HG02798 (cell line): ENCODE results near the gene NASP.

Experiments used
- ATAC-seq: cut with Tn5 transposase; IDR thresholded peaks from one replicate; pipeline ENCODE4 v1.9.1; 2021; ENCODE audit warnings: mild to moderate bottlenecking; ENCODE audit not compliant: unreplicated experiment, poor library complexity

NASP gene

DNA sequence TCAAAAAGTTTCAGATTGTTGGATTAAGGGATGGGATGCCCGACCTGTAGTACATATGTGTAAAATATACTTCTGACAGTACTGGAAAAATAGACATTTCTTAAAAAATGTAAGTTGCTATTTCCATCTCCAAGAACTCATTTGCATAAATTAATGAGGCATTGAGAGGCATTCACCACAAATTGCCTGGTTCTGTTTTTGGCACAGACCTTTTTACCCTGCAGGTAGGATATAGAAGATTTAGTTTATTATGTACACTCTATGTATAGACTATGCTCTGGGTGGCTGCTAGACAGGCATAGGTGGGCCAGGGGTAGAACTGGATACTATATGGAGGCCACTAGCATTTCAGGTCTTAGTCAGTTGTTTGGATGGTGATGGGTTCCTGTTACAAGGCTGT lies 32.0 kb downstream of the NASP start:
- ATAC-seq: no peak

DNA sequence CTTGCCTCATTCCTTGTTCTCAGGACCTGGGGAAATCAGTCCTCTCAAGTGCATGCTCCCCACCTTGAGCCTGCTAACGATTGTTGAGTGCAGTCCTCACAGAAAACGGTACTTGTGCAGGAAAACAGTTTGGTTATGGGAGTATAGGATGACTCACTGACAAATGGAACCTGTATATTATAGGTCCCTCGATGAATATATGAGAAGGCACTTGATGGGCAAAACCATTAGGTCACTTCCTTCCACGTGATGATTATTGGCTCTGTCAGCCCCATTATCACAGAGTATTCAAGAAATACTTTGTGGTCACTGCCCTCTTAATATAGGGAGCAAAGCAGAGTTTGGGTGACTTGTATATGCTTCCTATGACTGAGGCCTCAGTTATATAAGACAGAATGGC lies 33.8 kb downstream of the NASP start:
- no peak for ATAC-seq

DNA sequence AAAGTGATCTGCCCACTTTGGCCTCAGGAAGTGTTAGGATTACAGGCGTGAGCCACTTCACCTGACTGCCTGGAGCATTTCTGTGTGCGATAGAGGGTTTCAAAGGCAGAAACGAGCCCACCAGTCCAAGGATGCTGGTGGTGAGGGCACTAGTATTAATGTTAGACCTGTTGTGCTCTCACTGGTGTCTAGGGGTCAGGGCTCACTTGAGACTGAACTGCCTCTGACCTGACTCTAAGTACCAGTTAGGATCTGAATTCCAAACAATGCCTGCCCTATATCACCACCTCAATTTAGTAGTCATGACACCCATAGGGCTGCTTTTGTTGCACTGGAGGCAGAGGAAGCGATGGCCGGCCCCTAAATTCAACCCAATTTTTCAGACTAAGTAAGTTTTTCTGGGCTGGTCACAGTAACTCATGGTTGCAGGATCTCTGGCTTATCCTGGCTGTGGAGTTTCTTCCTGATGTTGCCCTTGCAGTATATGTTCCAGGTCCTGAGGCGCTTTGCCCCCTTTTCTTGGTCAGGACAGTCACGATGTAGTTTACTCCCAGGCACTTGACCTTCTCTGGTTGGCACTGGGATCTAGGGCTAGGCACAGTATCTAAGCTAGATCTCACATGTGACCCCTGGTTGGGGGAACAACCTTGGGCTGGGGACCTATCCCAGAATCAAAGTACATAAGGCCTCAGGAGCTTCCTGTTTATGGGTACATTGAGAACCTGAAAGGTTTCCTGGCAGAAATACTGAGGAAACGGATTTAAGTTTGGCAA lies 35.5 kb downstream of the NASP start:
- ATAC-seq: no peak

DNA sequence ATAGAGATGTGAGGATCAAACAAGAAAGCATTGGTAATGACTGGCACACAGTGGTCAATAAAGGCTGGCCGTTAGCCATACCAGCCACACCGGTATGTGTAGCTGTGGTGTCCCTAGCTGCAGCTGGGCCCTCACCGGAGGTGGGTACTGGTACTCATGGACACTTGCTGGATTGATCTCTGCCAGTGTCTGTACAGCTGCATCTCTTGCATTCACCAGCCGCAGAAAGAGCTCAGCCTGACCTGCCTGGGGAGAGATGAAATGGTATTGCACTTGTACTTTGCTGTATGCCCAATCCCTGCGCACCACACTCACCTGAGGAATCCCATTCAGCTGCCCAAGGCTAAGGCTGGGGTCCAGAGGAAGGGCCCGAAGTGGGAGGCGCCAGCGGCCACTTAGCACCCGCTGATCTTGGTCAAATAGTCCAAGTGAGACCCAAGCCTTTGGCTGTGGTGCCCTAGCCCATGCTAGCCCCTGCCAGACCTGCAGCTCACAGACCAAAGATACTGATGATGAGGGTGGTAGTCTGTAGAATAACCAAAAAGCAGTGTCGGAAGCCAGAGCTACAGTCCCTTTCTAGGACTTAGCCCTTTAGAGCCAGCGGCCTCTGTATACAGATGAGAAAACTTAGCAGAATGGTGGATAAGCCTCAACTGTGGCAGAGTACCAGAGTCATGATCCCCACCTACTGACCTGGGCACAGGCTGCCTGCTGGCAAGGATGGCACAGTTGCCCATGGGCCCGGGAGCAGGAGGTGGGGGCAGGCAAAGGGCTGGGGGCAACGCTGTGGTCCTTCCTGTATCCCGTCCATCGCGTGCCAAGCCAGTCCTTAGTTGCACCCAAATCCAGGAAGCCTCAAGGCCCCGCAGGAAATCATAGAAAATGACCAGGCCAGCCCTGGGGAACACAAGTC lies 37.0 kb downstream of the NASP start:
- ATAC-seq: no peak

DNA sequence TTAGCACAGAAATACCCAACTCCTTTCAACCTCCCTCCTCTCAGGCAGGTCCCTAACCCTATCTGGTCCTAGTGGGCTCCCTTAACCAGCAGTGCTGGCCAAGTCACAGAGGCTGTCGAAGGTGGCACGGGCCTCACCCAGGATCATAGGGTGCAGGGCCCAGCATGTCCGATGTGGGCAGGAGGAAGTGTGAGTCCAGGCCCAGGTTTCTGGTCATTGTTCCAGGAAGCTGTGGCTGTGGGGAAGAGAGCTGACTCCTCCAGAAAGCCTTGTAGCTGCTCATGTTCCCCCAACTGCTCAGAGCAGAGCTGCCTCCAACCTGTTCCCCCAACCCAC lies 37.6 kb downstream of the NASP start:
- no peak for ATAC-seq

DNA sequence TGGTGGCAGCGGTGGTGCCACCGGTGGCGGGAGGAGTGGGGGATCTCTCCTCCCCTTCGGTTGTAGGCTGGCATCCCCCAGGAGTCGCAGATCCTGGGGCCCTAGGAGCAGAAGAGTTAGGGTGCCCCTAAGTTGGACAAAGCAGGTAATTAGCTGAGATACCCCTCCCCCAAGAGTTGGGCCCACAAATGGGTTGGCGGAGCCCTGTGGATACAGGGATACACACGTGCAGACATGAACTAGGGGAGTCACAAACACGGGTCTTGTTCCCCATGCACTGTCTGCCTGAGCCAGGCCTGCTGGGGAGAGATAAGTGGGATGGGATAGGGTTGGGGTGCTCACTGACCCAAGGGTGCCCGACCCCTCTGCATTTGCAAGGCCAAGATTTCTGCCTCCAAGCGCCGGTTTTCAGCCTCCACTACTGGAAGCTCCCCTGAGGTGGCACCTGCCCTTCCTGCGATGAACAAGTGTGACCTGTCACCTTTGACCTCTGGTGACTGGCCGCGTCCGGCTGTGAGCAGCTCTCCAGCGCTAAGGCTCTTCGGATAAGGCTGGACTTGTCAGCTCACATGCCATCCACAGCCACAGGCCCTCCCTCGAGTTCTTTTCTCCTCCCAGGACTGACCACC lies 38.2 kb downstream of the NASP start:
- ATAC-seq: no peak

DNA sequence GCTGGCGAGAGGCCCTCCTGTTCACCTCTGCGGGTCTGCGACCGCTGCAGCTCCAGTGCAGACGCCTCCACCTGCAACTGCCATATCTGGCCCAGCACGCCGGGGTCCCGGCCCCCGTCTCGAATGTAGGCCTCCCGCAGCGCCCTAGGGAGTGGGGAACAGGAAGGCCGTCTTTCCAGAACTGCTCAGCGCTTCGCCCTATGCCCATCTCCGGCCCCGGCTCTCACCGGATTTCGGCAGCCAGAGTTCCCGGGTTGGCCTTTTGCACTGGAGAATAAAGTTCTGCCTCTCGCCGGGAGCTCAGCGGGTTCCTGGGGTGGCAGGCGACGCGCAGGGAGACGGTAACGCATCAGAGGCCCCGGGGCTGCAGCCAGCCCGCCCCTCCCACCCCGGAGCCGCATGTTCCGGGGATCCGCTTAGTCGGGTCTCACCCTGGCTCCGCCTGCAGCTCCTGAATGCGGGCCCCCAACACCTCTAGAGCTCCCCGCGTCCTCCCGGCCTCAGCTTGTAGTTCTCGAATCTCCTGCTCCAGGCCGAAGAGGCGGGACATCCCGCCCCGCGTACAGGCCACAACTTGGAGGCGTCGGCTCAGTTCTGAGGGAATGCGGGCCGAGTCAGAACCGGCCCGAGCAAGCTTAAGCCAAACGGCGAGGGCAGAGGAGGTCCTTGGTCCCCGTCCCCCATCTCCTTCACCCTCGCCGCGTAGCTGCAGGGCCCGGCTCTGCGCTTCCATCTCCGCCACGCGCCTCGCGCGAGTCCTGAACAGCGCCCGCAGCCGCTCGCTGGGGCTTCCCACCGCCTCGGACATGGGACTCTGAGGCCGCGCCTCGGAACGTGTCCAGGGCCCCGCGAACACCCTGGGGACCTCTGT lies 38.9 kb downstream of the NASP start:
- ATAC-seq: no peak

DNA sequence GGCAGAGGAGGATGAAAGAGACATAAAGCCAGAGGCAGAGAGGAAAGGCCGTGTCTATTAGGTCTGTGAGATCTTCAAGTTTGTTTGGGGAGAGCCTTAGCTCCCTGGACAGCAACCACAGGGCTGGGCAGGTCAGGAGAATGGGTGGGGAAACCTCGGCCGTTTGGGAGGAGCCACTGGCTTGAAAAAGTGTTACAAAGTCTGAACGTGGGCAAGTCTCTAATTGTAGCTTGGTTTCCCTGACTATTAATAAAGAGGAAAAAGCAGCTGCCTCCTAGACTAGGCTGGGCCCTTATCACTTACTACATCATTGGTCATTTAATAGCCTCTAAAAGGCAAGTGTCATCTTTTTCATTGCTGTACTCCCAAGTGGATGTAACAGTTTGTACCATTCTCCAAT lies 40.1 kb downstream of the NASP start, which contains the start of gene CCDC17:
TSS of gene CCDC17 (minus strand) at position 83 of the 400 bp plus-strand sequence. CDS start 145 bp downstream, outside the sequence.
- ATAC-seq: no peak

DNA sequence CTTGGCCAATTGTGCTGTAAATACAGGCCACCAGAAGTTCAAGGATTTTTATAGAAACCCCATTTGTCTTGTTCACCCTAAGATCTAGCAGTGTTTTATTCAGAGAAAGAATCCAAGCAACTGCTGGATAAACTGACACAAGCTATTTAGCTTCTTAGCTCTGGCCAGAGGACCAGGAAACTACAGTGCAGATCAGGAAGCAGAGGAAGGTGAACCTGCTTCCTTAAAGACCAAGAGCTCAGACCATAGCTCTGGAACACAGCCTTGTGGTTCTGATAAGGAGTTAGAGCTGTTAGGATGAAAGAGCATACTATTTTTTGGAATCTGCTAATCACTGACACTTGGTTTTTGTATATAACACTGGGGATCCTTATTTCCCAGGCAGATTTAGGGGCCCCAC lies 45.2 kb downstream of the NASP start:
- no peak for ATAC-seq

DNA sequence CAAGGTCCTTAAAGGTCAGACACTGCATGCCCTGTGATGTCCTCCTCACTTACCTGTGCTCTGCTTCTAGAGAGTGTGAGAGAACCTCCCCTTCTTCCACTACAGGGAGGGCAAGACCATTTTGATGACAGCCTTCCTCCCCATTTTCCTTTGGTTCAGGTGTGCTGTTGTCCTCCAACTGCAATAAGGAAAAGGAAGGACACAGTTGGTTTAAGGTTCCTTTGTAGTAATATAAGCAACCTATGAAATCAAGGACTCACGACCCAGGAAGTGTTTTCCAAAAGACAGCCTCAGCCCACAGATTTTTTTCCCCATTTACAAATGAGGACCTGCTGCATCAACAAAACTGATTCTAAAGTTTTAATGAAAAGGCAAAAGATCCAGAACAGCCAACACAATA lies 46.6 kb downstream of the NASP start:
- ATAC-seq: no peak

DNA sequence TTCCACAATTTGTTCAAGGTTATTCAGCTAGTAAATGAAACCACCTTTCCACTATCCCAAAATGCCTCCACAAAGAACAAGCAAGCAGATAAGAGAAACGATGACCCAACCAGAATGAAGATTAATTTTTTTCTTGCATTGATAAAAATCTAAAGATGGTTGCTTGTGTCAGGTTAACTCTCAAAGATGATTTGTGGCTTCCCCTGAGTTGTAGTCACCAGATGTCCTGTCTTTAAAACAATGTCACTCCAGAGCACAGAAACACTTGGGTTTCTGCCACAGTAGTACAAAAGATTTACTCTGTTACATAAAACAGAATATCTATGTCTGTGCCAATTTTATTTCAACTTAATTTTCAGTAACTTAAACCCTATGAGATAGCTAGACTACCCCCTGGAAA lies 51.4 kb downstream of the NASP start:
- ATAC-seq: no peak

DNA sequence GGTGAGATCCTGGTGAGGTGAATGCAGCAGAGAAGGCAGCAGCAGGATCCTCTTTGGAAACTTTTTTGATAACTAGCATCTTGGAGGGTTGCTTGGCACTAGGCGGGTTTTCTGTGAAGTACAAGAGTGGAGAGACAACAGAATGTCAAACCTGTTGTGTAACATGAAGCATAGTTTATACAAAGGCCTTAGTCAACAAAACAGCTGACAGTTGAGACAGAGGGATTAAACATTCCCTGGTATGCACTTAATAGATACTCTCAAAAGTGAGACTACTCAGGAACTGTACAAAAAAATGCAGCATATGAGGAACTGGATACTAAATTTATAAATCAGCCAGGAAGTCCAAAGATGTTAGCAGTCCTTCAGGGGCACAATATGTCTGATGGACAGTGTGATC lies 56.5 kb downstream of the NASP start:
- no peak for ATAC-seq

DNA sequence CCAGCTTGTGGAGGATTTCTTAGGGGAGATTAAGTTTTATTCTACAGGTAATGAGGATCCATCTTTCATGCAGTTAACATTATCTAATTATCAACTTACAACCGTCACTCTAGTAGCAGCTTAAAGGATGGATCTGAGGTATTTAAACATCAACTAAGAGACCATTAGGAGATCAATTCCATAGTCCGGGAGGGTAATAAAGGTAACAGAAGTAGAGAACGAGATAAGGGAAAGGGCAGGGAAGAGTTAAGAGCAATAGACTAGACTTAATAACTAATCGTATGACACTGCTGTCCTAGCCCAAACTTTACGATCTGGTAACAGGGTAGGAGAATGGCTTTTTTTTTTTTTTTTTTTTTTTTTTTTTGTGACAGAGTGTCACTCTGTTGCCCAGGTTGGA lies 59.5 kb downstream of the NASP start:
- ATAC-seq: no peak

DNA sequence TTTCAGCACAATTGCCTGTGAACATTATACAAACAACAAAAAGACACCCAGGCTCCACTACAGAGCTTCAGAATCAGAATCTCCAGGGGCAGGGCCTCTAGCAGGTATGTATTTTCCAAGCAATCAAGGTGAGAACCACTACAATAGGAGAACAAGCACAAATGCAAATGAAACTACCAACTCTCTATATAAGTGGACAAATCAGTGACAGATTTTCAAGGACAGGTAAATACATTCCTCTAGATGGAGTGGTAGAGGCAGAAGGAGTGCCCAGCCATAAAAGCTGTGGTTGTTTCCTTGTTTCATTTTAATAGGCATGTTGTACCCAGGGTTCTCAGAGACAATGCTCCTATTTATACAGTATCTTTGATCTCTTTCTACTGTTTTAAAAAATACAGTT lies 60.1 kb downstream of the NASP start:
- ATAC-seq: no peak

DNA sequence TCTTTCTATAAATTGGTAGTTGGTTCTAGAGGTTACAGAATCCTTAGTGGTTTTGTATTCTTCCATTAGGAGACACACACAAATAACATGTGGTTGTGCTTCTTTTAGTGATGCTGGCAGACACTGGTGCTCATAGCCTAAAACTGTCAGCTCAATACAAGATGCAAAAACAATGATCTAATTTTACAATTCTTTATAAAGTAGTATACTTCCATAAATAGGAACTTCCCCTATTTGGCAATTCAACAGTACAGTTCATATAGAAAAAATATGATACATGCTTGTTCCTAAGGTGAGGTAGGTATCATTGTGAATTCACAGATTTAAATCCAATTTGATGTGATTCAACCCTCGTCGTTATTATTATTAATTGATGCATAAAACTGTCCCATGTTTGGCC lies 60.8 kb downstream of the NASP start:
- no peak for ATAC-seq

DNA sequence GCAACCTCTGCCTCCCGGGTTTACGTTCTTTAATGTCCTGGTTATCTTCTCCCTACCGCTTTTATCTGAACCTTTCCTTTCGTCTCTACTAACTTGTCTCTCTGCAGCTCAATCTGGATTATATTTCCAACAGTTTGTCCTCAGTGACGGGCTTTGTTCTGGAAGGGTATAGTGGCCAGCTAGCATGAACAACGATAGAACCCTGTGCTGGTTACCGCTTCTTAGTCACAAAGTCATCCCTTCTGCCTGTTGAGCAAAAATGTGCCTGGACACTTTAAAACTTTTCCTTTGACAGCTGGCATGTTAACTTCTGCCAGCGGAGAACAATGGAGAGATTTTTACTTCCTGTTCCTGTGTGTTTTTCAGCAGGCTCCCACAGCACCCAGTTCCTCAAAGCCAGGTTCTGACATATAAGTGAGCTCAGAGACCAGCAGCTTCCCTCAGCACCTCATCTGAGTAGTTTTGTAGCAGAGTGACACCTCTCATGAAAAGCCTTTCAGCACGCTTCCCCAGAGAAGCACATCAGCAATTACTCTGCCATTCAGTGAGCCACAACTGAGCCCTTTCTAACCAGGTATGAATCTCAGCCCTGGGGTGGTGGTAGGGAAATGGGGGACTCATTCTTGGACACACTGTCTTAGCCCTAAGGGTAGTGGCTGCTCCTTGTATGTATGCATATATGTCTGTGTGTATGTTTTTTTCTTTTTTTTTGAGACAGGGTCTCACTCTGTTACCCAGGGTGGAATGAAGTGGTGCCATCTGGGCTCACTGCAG lies 63.6 kb downstream of the NASP start:
- ATAC-seq: no peak

DNA sequence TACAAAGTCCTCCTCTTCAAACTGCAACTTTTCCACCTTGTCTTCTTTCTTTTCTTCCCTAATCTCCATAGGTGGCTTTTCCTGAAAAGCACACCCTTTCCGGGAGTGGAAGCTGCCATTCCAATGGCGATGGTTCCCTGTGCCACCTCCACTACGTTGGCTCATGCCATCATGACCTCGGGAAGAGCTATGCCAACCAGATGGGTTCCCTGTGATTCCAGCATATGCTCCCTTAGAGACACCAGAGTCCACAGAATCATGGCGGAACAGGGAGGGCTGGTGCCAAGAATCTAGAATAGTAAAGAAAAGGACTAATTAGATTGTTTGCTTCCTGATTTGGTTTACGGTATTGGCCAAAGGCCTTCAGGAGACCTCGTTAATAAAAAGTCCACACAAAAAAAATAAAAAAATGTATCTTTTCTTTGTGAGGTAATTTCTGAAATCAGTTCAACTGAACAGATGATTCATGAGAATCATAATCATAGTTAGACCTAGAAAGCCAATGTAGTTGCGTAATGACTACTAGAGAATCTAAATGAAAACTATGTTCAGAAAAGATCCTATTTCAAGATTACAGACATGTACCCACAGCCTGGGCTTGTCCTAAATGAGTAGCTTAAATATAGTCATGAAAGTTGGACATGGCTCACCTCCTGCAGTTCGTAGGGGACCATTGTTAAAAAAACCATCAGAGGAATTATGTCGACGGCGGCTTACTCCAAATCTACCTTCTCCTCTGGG lies 70.9 kb downstream of the NASP start:
- no peak for ATAC-seq

DNA sequence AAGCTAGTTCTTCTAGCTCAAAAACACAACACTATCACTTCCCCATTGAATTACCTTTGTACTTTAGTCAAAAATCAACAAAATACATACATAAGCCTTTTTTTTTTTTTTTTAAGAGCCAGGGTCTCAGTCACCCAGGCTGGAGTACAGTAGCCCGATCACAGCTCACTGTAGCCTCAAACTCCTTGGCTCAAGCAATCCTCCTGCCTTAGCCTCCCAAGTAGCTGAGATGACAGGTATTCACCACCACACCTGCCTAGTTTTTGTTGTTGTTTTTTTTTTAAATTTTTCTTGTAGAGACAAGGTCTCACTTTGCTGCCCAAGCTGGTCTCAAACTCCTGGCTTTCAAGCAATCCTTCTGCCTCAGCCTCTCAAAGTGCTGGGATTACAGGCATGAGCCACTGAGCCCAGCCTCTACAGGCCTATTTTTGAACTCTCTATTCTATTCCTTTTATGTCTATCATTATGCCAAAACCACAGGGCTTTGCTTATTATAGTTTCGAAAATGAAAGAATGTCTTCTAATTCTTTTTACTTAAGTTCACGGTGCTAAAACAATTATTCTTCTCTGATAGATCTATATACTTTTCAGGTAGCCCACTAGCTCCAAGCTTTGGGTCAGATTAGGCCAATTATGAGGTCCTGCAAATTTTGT lies 72.9 kb downstream of the NASP start:
- no peak for ATAC-seq
